Coronary artery (tissue), 2 donors: ENCODE data around the gene CCM2.

Experiments
- DNase-seq: peaks from one replicate; pipeline ENCODE4 v3.0.0-alpha.2; 2017; ENCODE audit warnings: low spot score
- H3K27ac ChIP-seq, 2 donors: fragments of 200-600 bp; sonication (generic); one replicate each; pipeline ENCODE4 v1.5.1; 2016 to 2019
- H3K4me3 ChIP-seq: fragments of 200-600 bp; sonication (generic); 2 replicates; pipeline ENCODE4 v1.5.1; 2016; ENCODE audit warnings: mild to moderate bottlenecking, moderate library complexity
- TF ChIP-seq, protein P1 (sequence below): fragments of 200-600 bp; sonication (generic); IDR thresholded peaks from one replicate; pipeline ENCODE4 v1.5.1; 2019; ENCODE audit warnings: antibody characterized with exemption

CCM2 gene

DNA sequence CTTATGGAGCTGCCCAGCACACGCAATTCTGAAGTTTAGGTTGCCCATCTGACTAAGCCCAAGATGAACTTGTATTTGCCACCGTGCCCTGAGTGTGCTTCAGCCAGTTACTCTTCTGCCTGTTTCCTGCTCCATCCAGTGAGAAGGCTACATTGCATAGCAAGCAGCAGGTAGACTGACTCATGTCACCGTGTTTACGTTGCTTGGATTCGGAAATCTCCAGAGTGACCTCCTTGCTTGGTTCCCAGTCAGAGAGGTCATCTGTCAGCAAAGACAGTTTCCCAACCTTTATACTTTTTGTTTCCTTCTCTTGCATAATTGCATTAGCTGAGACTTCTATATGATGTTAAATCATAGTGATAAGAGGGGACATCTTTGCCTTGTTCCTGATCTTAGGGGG is 57.9 kb downstream of the CCM2 start:
- H3K27ac ChIP-seq, result no peak overlapping the region
- no peak for DNase-seq
- no peak overlapping the region for H3K4me3 ChIP-seq
- TF ChIP-seq, protein P1, sequence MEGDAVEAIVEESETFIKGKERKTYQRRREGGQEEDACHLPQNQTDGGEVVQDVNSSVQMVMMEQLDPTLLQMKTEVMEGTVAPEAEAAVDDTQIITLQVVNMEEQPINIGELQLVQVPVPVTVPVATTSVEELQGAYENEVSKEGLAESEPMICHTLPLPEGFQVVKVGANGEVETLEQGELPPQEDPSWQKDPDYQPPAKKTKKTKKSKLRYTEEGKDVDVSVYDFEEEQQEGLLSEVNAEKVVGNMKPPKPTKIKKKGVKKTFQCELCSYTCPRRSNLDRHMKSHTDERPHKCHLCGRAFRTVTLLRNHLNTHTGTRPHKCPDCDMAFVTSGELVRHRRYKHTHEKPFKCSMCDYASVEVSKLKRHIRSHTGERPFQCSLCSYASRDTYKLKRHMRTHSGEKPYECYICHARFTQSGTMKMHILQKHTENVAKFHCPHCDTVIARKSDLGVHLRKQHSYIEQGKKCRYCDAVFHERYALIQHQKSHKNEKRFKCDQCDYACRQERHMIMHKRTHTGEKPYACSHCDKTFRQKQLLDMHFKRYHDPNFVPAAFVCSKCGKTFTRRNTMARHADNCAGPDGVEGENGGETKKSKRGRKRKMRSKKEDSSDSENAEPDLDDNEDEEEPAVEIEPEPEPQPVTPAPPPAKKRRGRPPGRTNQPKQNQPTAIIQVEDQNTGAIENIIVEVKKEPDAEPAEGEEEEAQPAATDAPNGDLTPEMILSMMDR, result no peak

DNA sequence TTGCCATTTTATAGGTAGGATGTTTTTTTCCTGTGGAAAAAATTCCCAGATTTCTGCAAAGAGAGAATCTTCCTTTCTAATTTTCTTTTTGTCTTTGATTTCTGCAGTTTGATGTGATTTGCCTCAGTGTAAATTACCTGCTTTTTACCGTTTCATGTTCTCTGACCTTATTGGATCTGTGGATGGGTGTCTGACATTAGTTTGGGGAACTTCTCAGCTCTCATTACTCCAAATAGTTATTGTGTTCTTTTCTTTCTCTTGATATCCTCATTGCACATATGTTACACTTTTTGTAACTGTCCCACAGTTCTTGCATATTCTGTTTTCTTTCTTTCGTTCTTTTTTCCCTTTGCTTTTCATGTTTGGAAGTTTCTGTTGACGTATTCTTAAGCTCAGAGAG is 60.3 kb downstream of the CCM2 start:
- Histone ChIP-seq H3K27ac (no peak overlapping the region), H3K4me3 (no peak overlapping the region)
- TF ChIP-seq, protein P1, result no peak
- DNase-seq, result no peak

DNA sequence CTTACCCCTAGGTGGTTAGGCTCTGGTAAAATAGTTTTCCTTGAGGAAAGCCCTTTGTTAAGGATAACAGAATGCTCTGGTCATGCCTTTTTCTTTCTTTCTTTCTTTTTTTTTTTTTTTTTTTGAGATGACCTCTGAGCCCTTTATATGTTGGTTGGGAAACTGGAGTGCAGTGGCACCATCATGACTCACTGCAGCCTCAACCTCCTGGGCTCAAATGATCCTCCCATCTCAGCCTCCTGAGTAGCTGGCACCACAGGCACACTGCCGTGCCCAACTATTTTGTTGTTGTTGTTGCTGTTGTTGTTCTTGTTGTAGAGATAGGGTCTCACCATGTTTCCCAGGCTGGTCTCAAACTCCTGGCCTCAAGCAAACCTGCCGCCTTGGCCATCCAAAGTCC is 61.4 kb downstream of the CCM2 start:
- DNase-seq, result peak; percentile 3

DNA sequence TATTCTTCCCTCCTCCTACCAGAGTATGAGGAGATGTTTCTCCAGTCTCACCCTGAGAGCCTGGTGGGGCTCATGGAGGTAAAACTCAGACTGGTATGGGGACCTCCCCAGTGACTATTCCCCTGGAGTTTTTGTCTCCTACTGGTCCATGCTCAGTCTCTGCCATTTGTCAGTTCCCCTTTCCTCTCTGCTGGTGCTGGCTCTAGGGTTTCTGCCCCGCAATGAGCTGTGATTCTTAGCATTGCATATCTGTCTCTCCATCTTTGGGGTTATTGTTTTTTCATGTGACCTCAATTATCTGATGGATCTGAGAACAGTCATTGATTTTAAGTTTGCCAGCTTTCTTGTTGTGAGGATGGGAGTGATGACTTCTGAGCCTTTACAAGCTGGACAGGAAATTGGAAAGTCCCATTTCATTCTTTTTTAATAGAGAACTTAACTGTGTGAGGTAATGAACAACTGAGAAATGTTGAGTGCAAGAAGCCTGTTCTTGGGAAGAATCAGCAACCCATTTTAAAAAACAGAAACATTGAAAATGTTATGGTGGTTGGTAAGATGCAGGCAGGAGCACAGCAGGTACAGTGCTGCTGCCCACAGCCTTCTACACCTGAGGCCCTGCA is 61.9 kb downstream of the CCM2 start:
- TF ChIP-seq, protein P1, result no peak
- peak; percentile 21 for DNase-seq
- Histone ChIP-seq H3K4me3 (no peak overlapping the region), H3K27ac (no peak overlapping the region)

More for the DNA sequence above, 61.4 kb downstream of the CCM2 start:
- no peak overlapping the region for H3K27ac ChIP-seq
- TF ChIP-seq, protein P1, result no peak
- H3K4me3 ChIP-seq, result no peak overlapping the region

DNA sequence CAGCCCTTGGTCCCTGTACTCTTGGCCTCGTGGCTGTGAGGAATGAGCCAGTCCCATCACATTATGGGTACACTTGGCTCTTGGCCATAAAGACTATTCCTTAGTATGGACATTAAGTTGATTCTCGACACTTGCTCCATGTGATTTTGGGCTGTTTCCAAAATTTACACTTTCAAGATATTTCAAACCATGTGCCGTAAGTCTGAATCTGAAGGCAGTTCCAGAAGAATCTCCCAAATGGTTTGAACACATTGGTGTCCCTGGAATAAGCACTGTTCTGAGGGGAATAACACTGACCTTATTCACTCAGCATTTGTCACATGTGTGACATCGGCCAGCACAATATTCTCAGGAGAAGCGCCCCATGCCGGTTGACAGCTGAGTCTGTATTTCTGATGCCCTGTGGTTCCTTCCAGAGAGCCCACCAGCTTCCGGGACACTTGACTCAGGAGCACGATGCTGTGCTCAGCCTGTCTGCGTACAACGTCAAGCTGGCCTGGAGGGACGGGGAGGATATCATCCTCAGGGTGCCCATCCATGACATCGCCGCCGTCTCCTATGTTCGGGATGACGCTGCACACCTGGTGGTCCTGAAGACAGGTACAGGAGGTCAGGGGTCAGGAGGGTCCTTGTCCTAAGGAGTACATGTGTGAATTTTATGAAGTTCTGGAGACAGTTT is 64.2 kb downstream of the CCM2 start:
- Histone ChIP-seq H3K4me3 (no peak overlapping the region), H3K27ac (no peak overlapping the region)
- TF ChIP-seq, protein P1, result no peak
- DNase-seq, result peak; percentile 36

DNA sequence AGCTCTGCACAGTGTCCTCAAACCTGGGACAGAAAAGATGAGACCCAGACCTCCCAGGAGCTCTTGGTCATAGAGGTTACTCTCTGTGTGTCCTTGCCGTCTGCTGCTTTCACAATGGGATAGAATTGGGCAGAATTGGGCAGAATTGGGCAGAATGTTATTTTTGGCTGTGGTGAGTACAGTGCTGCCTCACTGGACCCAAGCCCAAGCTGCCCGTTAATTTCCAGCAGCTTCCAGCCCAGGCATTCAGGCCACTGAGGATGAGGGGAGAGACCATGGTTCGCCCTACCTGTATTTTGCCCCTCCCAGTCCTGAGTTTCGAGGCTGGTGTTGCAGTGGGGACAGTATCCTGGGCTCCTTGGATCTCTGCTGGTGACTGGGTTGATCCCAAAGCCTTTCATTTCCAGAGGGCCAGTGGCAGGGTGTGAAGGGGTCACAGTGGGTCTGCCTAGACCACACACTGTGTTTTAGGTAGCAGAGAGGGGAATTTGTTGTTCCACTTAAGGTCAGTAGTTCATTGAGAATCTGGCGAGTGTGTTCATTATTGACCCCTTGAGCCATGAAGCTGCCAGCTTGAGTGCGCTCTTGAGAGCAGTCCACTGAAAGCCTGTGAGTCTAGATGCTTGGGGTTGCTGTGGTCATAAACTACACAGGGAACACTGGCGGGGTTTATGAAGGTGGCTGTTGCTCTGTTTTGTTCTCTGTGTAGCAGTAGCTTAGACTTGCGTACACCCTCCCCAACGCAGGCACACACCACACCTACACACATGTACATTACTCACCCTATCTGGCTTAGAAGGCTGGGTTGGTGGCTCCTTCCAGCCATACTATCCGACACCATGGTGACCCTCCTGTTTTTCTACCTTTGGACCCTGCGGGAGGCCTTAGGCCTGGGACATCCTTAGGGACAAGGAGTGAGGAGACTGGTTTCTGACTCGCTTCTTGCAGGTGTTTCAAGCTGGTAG is 65.3 kb downstream of the CCM2 start:
- TF ChIP-seq, protein P1, result no peak
- no peak overlapping the region for H3K4me3 ChIP-seq
- no peak overlapping the region for H3K27ac ChIP-seq
- DNase-seq, result peak; percentile 36
